HG03565 (cell line): ENCODE results near the gene INTS11.

ENCODE experiments used
- ATAC-seq: cut with Tn5 transposase; IDR thresholded peaks from one replicate; pipeline ENCODE4 v1.9.1; 2021; ENCODE audit warnings: mild to moderate bottlenecking, moderate library complexity; ENCODE audit not compliant: unreplicated experiment

INTS11 gene

GRCh38 chr1:1345384-1345783 lies 20.9 kb upstream of the INTS11 start:
- ATAC-seq, result no peak

- ATAC-seq, result no peak
These were observed 20.3 kb upstream of the INTS11 start for GRCh38 chr1:1344655-1345361.

- ATAC-seq, result no peak
These were observed 19.5 kb upstream of the INTS11 start for GRCh38 chr1:1343811-1344421.

- no peak for ATAC-seq
These were observed 18.2 kb upstream of the INTS11 start for GRCh38 chr1:1342584-1343115.

- ATAC-seq, result no peak
These were observed 17.7 kb upstream of the INTS11 start for GRCh38 chr1:1342061-1342562.

- no peak for ATAC-seq
These were observed 17.1 kb upstream of the INTS11 start for GRCh38 chr1:1341549-1342021.

- no peak for ATAC-seq
These were observed 16.5 kb upstream of the INTS11 start for GRCh38 chr1:1340791-1341548.

GRCh38 chr1:1340185-1340584 lies 15.7 kb upstream of the INTS11 start:
- ATAC-seq, result no peak

- ATAC-seq, result no peak
These were observed 13.8 kb upstream of the INTS11 start for GRCh38 chr1:1338278-1338677.

- no peak for ATAC-seq
These were observed 13.3 kb upstream of the INTS11 start for GRCh38 chr1:1337793-1338147.

- ATAC-seq, result no peak
These were observed 12.7 kb upstream of the INTS11 start for GRCh38 chr1:1336931-1337792.

- ATAC-seq, result no peak
These were observed 12.0 kb upstream of the INTS11 start for GRCh38 chr1:1336446-1336845.

GRCh38 chr1:1335792-1336248 lies 11.4 kb upstream of the INTS11 start:
- ATAC-seq, result no peak

- no peak for ATAC-seq
These were observed 10.8 kb upstream of the INTS11 start for GRCh38 chr1:1335283-1335682.

- no peak for ATAC-seq
These were observed 10.4 kb upstream of the INTS11 start for GRCh38 chr1:1334835-1335234.

GRCh38 chr1:1333551-1334241 lies 9.2 kb upstream of the INTS11 start:
- no peak for ATAC-seq

- ATAC-seq, result no peak
These were observed 8.5 kb upstream of the INTS11 start for GRCh38 chr1:1332774-1333480.

GRCh38 chr1:1332031-1332755 lies 7.7 kb upstream of the INTS11 start:
- ATAC-seq, result no peak
